ENCODE results near the gene ST6GALNAC2. TPM values are rescaled to one million over a fixed set of nuclear protein-coding genes. Genes with fewer than 3 reads are reported as not detected.
"Not testable (repeated sequence)": the region's sequence is repeated elsewhere in the genome, so short reads cannot be mapped to it uniquely, and the experiment has no call there.

The ST6GALNAC2 gene
- polyA plus RNA-seq, 1 donor = 8.1 TPM

DNA sequence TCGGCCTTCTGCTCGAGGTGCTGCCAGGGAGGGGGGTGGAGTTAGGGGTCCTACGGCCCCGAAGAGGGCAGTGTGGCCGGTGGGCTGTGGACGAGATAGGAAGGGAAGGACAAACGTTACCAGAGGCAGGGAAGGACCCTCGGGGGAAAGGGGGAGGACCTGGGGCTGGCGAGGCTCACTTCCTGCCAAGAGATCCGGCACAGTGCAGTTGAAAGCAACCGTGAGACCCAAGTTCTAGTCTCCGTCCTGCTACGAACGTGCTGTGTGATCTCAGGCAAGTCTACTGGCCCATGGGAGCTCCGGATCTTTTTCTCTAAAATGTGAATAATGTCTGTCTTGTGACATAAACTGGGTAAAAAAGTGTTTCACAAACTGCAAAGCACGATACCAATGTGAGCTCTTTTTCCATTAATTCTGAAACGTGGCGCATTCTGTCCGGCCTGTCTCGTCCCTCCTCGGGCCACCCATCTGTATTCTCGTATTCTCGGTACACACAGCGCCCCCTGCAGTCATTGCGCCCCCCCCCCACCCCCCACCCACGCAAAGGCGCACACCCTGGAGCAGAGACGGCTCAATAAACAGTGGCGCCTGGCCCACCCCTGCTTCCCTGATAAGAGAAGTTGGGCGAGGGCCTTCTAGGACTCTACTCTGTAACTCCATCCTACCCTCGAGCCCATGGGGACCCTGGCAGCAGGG, 57.0 kb downstream of the ST6GALNAC2 start:
- no peak for DNase-seq

DNA sequence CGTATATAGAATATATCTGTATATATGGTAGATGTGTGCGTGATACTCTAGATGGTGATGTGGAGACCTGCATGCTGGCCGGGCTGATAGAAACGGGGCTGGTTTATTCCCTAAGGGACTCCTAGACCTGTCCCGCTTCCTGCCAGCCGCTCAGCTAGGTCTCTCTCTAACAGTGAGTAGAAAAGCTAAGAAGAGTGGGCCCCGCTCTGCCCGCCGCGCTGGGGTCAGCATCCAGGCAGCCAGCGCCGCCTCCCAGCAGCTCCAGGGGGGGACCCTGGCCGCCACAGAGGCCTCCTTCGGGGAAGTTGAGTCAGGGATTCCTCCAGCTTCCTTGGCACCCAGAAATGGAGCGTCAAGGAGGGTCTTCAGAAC, 57.5 kb downstream of the ST6GALNAC2 start:
- DNase-seq = no peak

DNA sequence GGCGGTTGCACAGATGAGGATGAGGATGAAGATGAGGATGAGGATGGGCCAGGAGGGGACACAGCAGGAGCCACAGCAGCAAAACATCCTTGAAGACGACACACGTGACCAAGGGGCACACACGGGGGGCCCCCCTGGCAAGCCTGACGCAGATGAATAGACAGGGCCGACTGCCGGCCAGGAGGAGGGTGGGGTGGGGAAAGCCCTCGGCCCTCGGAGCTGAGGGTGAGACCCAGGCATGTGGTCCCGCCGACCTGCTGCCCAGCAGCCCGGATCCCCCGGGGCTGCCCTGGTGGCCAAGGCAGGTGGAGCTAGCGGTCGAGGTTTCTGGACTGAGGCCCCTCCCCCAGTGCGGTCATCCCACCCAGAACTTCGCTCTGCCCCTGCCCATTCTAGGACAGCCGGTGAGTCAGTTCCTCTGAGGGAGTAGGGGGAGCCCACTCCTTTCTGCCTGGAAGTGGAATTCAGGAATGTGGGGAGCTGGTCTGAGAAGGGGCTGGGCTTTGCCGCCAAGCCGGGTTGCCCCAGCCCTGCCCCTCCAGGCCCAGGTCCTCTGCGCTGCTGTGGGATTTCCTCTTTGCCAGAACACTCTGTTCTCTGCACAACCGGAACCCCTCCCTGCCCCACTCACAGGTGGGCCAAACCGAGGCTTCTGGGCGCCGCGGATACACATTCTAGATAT, 58.1 kb downstream of the ST6GALNAC2 start:
- no peak for DNase-seq

DNA sequence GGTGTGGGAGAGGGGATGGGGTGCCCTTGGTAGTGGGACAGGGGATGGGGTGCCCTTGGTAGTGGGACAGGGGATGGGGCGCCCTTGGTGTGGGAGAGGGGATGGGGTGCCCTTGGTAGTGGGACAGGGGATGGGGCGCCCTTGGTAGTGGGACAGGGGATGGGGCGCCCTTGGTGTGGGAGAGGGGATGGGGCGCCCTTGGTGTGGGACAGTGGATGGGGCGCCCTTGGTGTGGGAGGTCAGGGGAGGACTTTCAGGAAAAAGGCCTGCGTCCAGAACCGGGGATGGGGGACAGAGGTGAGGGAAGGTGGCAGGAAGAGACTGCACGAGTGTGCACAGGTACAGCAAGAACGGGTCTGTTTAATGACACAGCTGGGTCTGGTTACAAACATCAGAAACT, 58.6 kb downstream of the ST6GALNAC2 start:
- DNase-seq = not testable (repeated sequence)

DNA sequence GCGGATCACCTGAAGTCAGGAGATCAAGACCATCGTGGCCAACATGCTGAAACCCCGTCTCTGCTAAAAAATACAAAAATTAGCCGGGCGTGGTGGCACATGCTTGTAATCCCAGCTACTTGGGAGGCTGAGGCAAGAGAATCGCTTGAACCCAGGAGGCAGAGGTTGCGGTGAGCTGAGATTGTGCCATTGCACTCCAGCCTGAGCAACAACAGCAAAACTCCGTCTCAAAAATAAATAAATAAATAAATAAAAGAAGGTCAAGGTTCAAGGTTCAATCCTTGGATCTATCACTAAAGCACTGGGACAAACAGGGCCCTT, 60.2 kb downstream of the ST6GALNAC2 start:
- DNase-seq = not testable (repeated sequence)

DNA sequence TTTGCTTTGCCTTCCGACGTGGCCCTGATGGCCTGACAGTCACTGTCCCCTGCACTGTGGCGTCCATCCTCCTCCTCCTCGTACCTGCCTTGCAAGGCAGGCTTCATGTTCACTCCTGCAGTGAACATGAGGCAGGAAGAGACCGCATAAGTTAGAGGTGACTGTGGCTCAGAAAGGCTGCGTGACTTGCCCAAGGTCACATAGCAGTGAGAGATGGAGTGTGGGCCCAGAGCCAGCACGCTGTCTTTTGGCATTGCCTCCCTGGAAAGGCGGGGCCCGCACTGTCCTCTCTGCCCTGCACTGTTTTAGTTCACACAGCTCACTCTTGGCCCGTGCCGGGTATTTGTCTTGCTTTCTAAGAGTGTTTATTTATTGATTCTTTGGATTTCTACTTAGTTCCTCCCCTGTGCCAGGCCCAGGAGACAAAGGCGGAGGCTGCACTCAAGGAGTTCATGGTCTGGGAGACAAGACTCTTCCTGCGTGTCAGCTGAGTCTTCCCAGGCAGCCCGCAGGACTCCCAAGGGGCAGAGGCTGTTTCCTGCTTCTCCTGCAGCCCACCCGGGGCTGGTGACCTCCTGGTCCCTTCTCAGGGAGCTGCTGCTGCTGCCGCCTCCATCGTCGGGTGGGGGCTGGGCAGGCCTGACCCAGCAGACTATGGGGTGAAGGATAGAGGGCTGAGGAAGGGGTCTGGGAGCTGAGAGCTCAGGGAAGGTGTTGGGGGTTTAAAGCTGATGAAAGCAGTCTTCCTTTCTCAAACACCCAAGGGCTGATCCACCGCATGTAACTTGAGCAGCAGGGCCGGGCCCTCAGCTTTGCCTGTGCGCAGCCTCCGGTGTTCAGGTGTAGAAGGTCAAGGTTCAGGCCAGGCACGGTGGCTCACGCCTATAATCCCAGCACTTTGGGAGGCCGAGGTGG, 60.8 kb downstream of the ST6GALNAC2 start:
- DNase-seq = no peak

DNA sequence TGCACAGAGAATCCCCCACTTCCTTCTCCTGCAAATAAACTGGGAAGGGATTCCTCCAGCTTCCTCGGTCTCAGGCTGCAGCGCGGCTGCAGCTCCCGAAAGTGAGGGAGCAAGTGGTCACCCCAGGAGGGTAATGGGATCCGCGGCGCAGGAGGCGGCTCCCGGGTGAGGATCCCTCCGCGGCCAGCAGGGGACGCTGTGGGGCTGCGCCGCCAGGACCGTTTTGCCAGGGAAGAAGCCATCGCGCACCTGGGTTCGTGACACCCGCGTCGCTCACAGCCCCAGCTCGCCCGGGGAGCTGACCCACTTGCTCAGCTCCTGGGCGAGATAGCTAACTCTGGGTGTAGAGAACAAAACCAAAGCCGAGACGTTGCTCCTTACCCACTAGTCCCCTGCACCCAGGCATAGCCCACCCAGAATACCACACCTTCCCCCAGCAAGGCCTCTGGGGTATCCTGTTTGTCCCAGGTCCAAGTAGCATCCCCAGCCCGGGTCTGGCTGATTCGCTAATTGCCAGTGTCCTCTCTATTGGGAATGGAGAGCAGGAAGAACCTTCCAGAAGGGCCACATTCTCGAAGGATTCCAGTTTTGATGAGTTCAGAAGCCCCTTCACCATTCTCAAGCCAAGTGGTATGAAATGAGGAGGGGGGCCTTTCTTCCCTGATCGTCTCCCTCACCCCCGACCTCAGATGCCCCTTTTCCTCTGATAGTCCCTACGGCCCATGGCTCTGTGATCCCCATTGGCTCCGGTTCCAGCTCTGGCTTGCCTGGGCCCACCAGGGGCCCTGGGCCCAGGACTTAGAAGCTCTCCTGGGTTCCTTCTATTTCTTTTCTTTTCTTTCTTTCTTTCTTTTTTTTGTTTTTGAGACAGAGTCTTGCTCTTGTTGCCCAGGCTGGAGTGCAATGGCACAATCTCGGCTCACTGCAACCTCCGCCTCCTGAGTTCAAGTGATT, 62.3 kb downstream of the ST6GALNAC2 start:
- DNase-seq = no peak

DNA sequence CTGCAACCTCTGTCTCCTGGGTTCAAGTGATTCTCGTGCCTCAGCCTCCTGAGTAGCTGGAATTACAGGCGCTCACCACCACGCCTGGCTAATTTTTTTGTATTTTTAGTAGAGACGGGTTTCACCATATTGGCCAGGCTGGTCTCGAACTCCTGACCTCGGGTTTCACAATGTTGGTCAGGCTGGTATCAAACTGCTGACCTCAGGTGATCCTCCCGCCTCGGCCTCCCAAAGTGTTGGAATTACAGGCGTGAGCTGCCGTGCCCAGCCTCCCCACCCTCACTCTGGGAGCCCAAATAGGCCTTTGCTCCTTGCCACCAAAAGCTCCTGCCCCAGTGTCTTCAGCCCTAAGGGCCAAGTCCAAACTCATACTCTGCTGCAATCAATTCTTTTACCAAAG, 64.0 kb downstream of the ST6GALNAC2 start:
- DNase-seq = not testable (repeated sequence)

DNA sequence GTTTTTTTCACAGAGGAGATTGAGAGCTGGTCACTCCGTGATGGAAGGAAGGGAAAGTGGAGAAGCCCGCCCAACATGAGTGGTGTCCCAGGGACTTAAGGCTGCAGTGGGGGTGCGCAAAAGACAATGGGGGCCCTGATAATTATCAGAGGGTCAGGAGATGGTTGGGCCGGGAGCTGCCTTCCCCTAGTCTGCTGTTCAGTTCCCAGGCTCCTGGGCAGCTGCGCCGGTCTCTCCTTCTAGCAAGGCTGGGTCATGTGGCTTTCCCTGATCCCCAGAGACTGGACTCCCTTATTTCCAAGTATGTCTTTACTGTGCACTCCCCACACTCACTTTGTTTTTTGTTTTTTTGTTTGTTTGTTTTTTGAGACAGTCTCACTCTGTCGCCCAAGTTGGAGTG, 64.4 kb downstream of the ST6GALNAC2 start:
- no peak for DNase-seq

DNA sequence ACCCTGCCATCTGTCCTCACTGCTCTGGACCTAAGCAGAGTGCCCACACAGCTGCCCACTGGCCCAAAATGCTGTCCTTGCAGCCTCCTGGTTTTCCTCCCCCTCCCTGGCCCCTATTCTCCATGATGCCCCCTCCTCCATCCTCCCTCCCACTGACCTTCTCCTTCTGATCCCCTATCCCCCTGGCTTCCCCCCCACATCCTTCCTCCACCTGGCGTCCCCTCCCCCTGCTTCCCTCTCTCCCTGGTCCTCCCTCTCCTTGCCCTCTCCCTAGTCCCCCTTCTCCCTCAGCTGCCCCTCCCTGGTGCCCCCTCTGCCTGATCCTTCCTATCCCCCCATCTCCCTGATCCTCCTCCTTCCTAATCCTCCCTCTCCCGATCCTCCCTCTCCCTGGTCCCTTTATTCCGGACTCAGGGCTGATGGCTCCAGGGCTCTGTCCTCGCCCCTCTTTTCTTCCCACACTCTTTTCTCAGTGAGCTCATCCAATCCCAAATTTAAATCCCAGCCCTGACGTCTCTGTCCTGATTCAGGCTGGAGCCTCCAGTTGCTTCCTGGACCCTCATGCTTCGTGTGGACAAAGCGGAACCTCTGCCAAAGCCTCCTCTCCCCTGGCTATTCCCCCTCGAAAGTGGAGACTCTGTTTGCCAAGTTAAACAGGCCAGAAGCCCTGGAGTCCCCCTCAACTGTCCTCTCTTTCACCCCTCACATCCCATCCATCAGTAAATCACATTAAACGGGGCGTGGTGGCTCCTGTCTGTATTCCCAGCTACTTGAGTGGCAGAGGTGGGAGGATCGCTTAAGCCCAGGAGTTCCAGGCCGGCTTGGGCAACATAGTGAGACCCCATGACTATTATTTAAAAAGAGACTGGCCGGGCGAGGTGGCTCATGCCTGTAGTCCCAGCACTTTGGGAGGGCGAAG, 66.4 kb downstream of the ST6GALNAC2 start:
- DNase-seq = no peak

DNA sequence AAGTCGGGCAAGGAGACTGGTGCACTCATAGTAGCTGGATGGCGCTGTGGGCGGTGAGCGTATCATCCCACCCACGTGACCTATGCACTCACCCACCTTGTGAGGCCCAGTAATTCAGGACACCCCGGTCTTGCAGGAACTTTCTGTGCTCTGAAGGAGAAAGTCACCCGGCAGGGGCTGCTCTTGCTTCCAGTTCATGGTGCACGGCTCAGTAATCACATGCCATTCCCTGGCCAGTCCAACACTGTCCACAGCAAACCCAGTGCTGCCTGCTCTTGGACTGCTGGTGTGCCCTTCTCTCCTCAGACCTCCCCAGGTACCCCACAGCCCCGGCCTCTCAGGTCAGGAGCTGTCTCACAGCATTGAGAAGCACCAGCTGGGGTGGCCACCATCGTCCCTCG, 68.0 kb downstream of the ST6GALNAC2 start:
- DNase-seq = no peak

Other genes starting within 250 kb of the ST6GALNAC2 start
- gene PRPSAP1, start 231.9 kb downstream of the ST6GALNAC2 start, polyA plus RNA-seq (ENCODE audit: insufficient read length) = 95.9 TPM
- 2.7 TPM for gene SPHK1, start 201.3 kb downstream of the ST6GALNAC2 start, polyA plus RNA-seq (ENCODE audit: insufficient read length)
- 30.2 TPM for gene UBE2O, start 132.7 kb downstream of the ST6GALNAC2 start, polyA plus RNA-seq (ENCODE audit: insufficient read length)
- gene AANAT, start 118.3 kb downstream of the ST6GALNAC2 start, polyA plus RNA-seq (ENCODE audit: insufficient read length) = 0.50 TPM
- 6.8 TPM for gene RHBDF2, start 84.4 kb downstream of the ST6GALNAC2 start, polyA plus RNA-seq (ENCODE audit: insufficient read length)
- gene CYGB, start 48.2 kb downstream of the ST6GALNAC2 start, polyA plus RNA-seq (ENCODE audit: insufficient read length) = 11.0 TPM
- gene PRCD, start 45.8 kb downstream of the ST6GALNAC2 start, polyA plus RNA-seq (ENCODE audit: insufficient read length) = 3.7 TPM
- gene ST6GALNAC1, start 57.9 kb upstream of the ST6GALNAC2 start, polyA plus RNA-seq (ENCODE audit: insufficient read length) = 0.28 TPM
- gene MXRA7, start 125.1 kb upstream of the ST6GALNAC2 start, polyA plus RNA-seq (ENCODE audit: insufficient read length) = 87.4 TPM
- gene JMJD6, start 140.7 kb upstream of the ST6GALNAC2 start, polyA plus RNA-seq (ENCODE audit: insufficient read length) = 21.0 TPM
- gene METTL23, start 141.0 kb upstream of the ST6GALNAC2 start, polyA plus RNA-seq (ENCODE audit: insufficient read length) = 40.6 TPM
- gene SRSF2, start 151.5 kb upstream of the ST6GALNAC2 start, polyA plus RNA-seq (ENCODE audit: insufficient read length) = 473 TPM
- 32.6 TPM for gene MFSD11, start 152.3 kb upstream of the ST6GALNAC2 start, polyA plus RNA-seq (ENCODE audit: insufficient read length)

All from left kidney (tissue), 2 donors.